HG02571 (cell line): ENCODE results near the gene COX6A1.

Experiments
- ATAC-seq: cut with Tn5 transposase; IDR thresholded peaks from one replicate; pipeline ENCODE4 v1.9.1; 2021; ENCODE audit warnings: mild to moderate bottlenecking, moderate library complexity; ENCODE audit not compliant: unreplicated experiment

COX6A1 gene

GRCh38 chr12:120437735-120438494 lies at the start of gene COX6A1:
Gene COX6A1, plus strand, starts transcription at chr12:120438113. Its CDS starts 14 bp downstream, at chr12:120438127.
- ATAC-seq: peak; percentile 94

GRCh38 chr12:120388691-120389481 lies 49.0 kb upstream of the COX6A1 start:
- no peak for ATAC-seq

GRCh38 chr12:120390540-120391120 lies 47.3 kb upstream of the COX6A1 start:
- no peak for ATAC-seq

- no peak for ATAC-seq
Measured at GRCh38 chr12:120394483-120395367, 43.2 kb upstream of the COX6A1 start.

- ATAC-seq: no peak
Measured at GRCh38 chr12:120397824-120398540, 39.9 kb upstream of the COX6A1 start.

GRCh38 chr12:120399531-120399930 lies 38.4 kb upstream of the COX6A1 start:
- ATAC-seq: no peak

- ATAC-seq: no peak
Measured at GRCh38 chr12:120402217-120402616, 35.7 kb upstream of the COX6A1 start.

- ATAC-seq: no peak
Measured at GRCh38 chr12:120403869-120404268, 34.0 kb upstream of the COX6A1 start.

GRCh38 chr12:120404271-120404670 lies 33.6 kb upstream of the COX6A1 start:
- no peak for ATAC-seq

GRCh38 chr12:120406069-120406468 lies 31.8 kb upstream of the COX6A1 start:
- ATAC-seq: no peak

- no peak for ATAC-seq
Measured at GRCh38 chr12:120406553-120406952, 31.4 kb upstream of the COX6A1 start.

GRCh38 chr12:120408771-120409170 lies 29.1 kb upstream of the COX6A1 start:
- ATAC-seq: no peak

GRCh38 chr12:120412421-120412820 lies 25.5 kb upstream of the COX6A1 start:
- no peak for ATAC-seq

- ATAC-seq: no peak
Measured at GRCh38 chr12:120413901-120414695, 23.8 kb upstream of the COX6A1 start.

GRCh38 chr12:120416490-120417216 lies 21.3 kb upstream of the COX6A1 start:
- no peak for ATAC-seq

- ATAC-seq: no peak
Measured at GRCh38 chr12:120417917-120418580, 19.9 kb upstream of the COX6A1 start.

- no peak for ATAC-seq
Measured at GRCh38 chr12:120421701-120422100, 16.2 kb upstream of the COX6A1 start.

GRCh38 chr12:120422892-120423456 lies 14.9 kb upstream of the COX6A1 start:
- ATAC-seq: no peak
